GM12878 (cell line): ENCODE measurements around the gene DDX52. TPM values are rescaled to one million over a fixed set of nuclear protein-coding genes. Genes with fewer than 3 reads are reported as not detected.
A peak's percentile ranks its signal among the peaks of the same experiment; 100 is the strongest.
"Not testable (repeated sequence)": the region's sequence is repeated elsewhere in the genome, so short reads cannot be mapped to it uniquely, and the experiment has no call there.

Source experiments
- ATAC-seq: fragments of 200-7000 bp; cut with Tn5 transposase; 3 replicates; pipeline ENCODE4 v1.9.1; 2020; ENCODE audit warnings: mild to moderate bottlenecking, moderate library complexity
- BruUV-seq: library from RNA; stranded (reverse); fragments of 400-500 nt; replicated peaks from 2 replicates; lab custom pipeline; 2021; lab: Mats Ljungman, UMichigan
- CTCF ChIA-PET: fragments of 300-600 bp; sonication (Branson Sonifier 250); formaldehyde crosslinking; extraction: SDS; loops from one replicate; lab custom pipeline; 2021; ENCODE audit warnings: inconsistent platforms; lab: Yijun Ruan, JAX
- POLR2A ChIA-PET: fragments of 350-600 bp; formaldehyde crosslinking; extraction: SDS; loops from one replicate; lab custom pipeline; 2021; ENCODE audit warnings: inconsistent platforms; lab: Charles Lee
- RAD21 ChIA-PET: fragments of 300-600 bp; sonication (Branson Sonifier 250); formaldehyde crosslinking; loops from one replicate; lab custom pipeline; 2023; ENCODE audit warnings: antibody characterized with exemption; ENCODE audit not compliant: unreplicated experiment; lab: Charles Lee
- SMC1A ChIA-PET: fragments of 300-600 bp; sonication (Branson Sonifier 250); formaldehyde crosslinking; loops from one replicate; lab custom pipeline; 2023; ENCODE audit not compliant: unreplicated experiment, uncharacterized antibody; lab: Charles Lee
- DNase-seq: peaks from one replicate; pipeline ENCODE4 v3.0.0-alpha.2; 2011; ENCODE audit warnings: low read depth, low spot score
- FAIRE-seq: peaks from 3 replicates; lab custom pipeline; 2011; peaks lifted over from hg19 to GRCh38; lab: Jason Lieb, UNC
- H2AFZ ChIP-seq: 2 replicates; pipeline ENCODE4 v1.6.0; 2011; ENCODE audit warnings: low read depth, low read length, control low read depth; ENCODE audit not compliant: control insufficient read depth
- H3K27ac ChIP-seq: 2 replicates; pipeline ENCODE4 v1.5.1; 2011; ENCODE audit warnings: control low read depth; ENCODE audit not compliant: control insufficient read depth, insufficient read depth
- H3K27me3 ChIP-seq, 2 experiments: replicated peaks in 1 of 2; 2 replicates each; pipeline versions ENCODE4 v1.6.0 to v1.6.1; 2011; ENCODE audit warnings: low read length in 1 of 2; ENCODE audit not compliant: control insufficient read depth in 2 of 2, insufficient read depth in 2 of 2
- H3K36me3 ChIP-seq, 2 experiments: 2 replicates each; pipeline ENCODE4 v1.5.1; 2011; ENCODE audit warnings: low read length in 1 of 2; ENCODE audit not compliant: control insufficient read depth in 2 of 2, insufficient read depth in 2 of 2
- H3K4me1 ChIP-seq: 2 replicates; pipeline ENCODE4 v1.6.1; 2011; ENCODE audit warnings: mild to moderate bottlenecking, low read length, moderate library complexity, mixed read lengths; ENCODE audit not compliant: control insufficient read depth, insufficient read depth
- H3K4me2 ChIP-seq: 2 replicates; pipeline ENCODE4 v1.6.0; 2011; ENCODE audit warnings: control low read depth; ENCODE audit not compliant: control insufficient read depth, insufficient read depth
- H3K4me3 ChIP-seq: fragments of 200-600 bp; sonication (generic); 2 replicates; pipeline ENCODE4 v1.5.1; 2016
- H3K79me2 ChIP-seq: 2 replicates; pipeline ENCODE4 v1.6.0; 2011; ENCODE audit warnings: low read length; ENCODE audit not compliant: control insufficient read depth, insufficient read depth
- H3K9ac ChIP-seq: 2 replicates; pipeline ENCODE4 v1.8.0; 2011; ENCODE audit warnings: low read length, control low read depth, mixed read lengths; ENCODE audit not compliant: control insufficient read depth, insufficient read depth
- H3K9me3 ChIP-seq: replicated peaks from 3 replicates; pipeline ENCODE4 v1.5.1; 2011; ENCODE audit warnings: mild to moderate bottlenecking, low read length; ENCODE audit not compliant: control insufficient read depth, insufficient read depth
- H4K20me1 ChIP-seq: 2 replicates; pipeline ENCODE4 v1.6.0; 2011; ENCODE audit not compliant: control insufficient read depth, insufficient read depth
- BHLHE40 ChIP-seq, 2 experiments: fragments of 450-650 bp in 1 of 2; IDR thresholded peaks; 2 replicates each; pipeline ENCODE4 v1.6.1; 2011 to 2017; ENCODE audit warnings: low read depth in 2 of 2, borderline replicate concordance in 1 of 2, improper control_type of control experiment in 1 of 2, low read length in 1 of 2, mild to moderate bottlenecking in 1 of 2
- MTA2 ChIP-seq: fragments of 450-650 bp; IDR thresholded peaks from 2 replicates; pipeline ENCODE4 v1.6.1; 2016; ENCODE audit warnings: low read depth, mild to moderate bottlenecking, moderate library complexity
- PAX5 ChIP-seq: IDR thresholded peaks from 2 replicates; pipeline ENCODE4 v1.6.1; 2011; ENCODE audit warnings: low read depth, low read length, borderline replicate concordance
- RBBP5 ChIP-seq: fragments of 200-600 bp; sonication (generic); conservative IDR thresholded peaks from 2 replicates; pipeline ENCODE4 v1.6.1; 2016
- RELA ChIP-seq: fragments of 450-650 bp; IDR thresholded peaks from 2 replicates; pipeline ENCODE4 v1.8.0; 2014; ENCODE audit warnings: borderline replicate concordance; ENCODE audit not compliant: partially characterized antibody
- STAT1 ChIP-seq: fragments of 450-650 bp; conservative IDR thresholded peaks from 2 replicates; pipeline ENCODE4 v1.6.1; 2014; ENCODE audit warnings: antibody characterized with exemption, mild to moderate bottlenecking
- WGBS: methylation state at CpG from one replicate; pipeline ENCODE4 v1.1.6; 2016; ENCODE audit warnings: low lambda C conversion rate; ENCODE audit not compliant: insufficient replicate concordance, insufficient coverage; ENCODE audit errors: missing lambda C conversion rate; 5-methylcytosine and 5-hydroxymethylcytosine counted together
- in situ Hi-C: fragments of 300-500 bp; cut with MboI; formaldehyde crosslinking; loops from 9 replicates; pipeline ENCODE4 v1.14.3; 2018; ENCODE audit warnings: mixed read lengths
- intact Hi-C: fragments of 100-400 bp; cut with micrococcal nuclease; formaldehyde crosslinking; loops from one replicate; pipeline ENCODE4 v1.14.2; 2022; ENCODE audit not compliant: unreplicated experiment
- polyA plus RNA-seq, 11 experiments: library from polyadenylated mRNA; depleted of rRNA in 4 of 11; unstranded in 6 of 11; stranded (reverse) in 5 of 11; fragments of >200 nt; fragmentation: Nextera tagmentation in 4 of 11; fragmentation: Illumina TruSeq in 1 of 11; extraction: Ambion mirVana in 4 of 11; extraction: Trizol in 1 of 11; gene quantifications; 1 replicate in 1 of 11; 2 replicates in 10 of 11; pipeline versions ENCODE4 v1.2.1 to v1.2.3, GENCODE V29; 2011 to 2016; ENCODE audit warnings: inconsistent platforms in 2 of 11, missing spikeins in 2 of 11, low read depth in 1 of 11
- total RNA-seq, 4 experiments: library from RNA; depleted of rRNA in 3 of 4; stranded (reverse); fragments of >200 nt in 3 of 4; fragmentation: Illumina TruSeq in 1 of 4; extraction: Trizol in 1 of 4; gene quantifications; 2 replicates each; pipeline versions ENCODE4 v1.2.1 to v1.2.3, GENCODE V29; 2013 to 2021
- TF ChIP-seq, protein P1 (sequence below): fragments of 150-350 bp; IDR thresholded peaks from 2 replicates; pipeline ENCODE4 v1.6.1; 2016; ENCODE audit warnings: low read depth, low read length

Gene DDX52
- total and polyA plus RNA-seq, 10 of the 15 experiments (the other 5 are each of a cell fraction or from before 2014, with no cell fraction given), result 14.8 to 49.7 (median 26.3) TPM

DNA sequence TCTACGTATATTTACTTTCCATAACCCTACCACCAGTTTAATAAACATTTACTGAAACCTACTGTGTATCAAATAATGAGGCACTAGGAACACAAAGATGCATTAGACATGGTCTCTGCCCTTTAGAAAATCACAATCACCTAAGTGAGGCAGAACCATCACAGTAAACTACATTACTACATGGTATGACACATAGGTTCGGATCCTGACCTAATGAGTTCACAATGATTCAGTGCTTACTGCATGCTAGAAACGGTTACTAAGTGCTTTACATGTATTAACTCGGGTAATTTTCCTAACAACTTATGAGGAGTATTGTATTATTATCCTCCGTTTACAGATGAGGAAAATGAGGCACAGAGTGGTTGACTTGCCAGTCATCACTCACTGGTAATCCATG, 28.9 kb downstream of the DDX52 start (continued):
- TF ChIP-seq, protein P1, sequence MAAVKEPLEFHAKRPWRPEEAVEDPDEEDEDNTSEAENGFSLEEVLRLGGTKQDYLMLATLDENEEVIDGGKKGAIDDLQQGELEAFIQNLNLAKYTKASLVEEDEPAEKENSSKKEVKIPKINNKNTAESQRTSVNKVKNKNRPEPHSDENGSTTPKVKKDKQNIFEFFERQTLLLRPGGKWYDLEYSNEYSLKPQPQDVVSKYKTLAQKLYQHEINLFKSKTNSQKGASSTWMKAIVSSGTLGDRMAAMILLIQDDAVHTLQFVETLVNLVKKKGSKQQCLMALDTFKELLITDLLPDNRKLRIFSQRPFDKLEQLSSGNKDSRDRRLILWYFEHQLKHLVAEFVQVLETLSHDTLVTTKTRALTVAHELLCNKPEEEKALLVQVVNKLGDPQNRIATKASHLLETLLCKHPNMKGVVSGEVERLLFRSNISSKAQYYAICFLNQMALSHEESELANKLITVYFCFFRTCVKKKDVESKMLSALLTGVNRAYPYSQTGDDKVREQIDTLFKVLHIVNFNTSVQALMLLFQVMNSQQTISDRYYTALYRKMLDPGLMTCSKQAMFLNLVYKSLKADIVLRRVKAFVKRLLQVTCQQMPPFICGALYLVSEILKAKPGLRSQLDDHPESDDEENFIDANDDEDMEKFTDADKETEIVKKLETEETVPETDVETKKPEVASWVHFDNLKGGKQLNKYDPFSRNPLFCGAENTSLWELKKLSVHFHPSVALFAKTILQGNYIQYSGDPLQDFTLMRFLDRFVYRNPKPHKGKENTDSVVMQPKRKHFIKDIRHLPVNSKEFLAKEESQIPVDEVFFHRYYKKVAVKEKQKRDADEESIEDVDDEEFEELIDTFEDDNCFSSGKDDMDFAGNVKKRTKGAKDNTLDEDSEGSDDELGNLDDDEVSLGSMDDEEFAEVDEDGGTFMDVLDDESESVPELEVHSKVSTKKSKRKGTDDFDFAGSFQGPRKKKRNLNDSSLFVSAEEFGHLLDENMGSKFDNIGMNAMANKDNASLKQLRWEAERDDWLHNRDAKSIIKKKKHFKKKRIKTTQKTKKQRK, result no peak
- TF ChIP-seq BHLHE40 (IDR thresholded peaks at IDR 0.05; ENCODE audit: borderline replicate concordance in 1 of 2, low read depth in 2 of 2, low read length in 1 of 2), result no peak

DNA sequence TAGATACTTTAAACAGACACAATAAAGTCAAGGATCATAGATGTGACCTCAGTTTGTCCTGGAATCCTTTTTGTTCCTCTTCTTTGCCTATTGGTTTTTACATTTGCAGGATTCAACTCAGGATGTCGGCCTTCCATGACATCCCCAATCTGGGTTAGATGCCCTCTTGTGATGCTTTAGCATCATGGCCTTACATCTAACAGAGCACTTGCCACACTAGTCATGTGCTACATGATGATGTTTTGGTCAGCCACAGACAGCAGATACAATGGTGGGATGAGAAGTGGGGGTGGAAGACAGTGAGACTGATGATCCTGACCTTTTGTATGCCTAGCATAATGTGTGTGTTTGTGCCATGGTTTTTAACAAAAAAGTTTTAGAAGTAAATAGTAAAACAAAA, 32.3 kb downstream of the DDX52 start:
- H3K27me3 ChIP-seq, result no peaks in the 10 kb centered on the region
- WGBS, result 94% methylated on average over 1 of the region's 1 CpG
- SMC1A ChIA-PET, result interaction anchor here (0.9 to 3.6 kb wide), 7 partner anchors 19 to 180 kb away, joined by 3 to 19 read pairs (median 3); no protein-coding TSS in a partner anchor
- H3K4me2 ChIP-seq, result no peak overlapping the region
- ATAC-seq, result no peak
- no peak overlapping the region for H3K9ac ChIP-seq
- intact Hi-C loops, result no loop called here
- peaks cover 6% of the 10 kb centered on the region; the same call in 1 of the 2 replicates for H3K4me1 ChIP-seq
- H3K4me3 ChIP-seq, result no peak overlapping the region
- CTCF ChIA-PET, result interaction anchor here (0.6 to 2.6 kb wide), 6 partner anchors 31 to 237 kb away, joined by 3 to 11 read pairs (median 3); no protein-coding TSS in a partner anchor
- H3K27ac ChIP-seq, result no peak overlapping the region
- no peaks in the 10 kb centered on the region for H3K9me3 ChIP-seq
- H3K36me3 ChIP-seq, result peaks cover 2 to 11% of the 10 kb centered on the region in 2 experiments
- no TSS peak for BruUV-seq
- no peak overlapping the region for H2AFZ ChIP-seq
- H3K79me2 ChIP-seq, result peaks cover 27% of the 10 kb centered on the region
- POLR2A ChIA-PET, result interaction anchor here (0.8 to 1.0 kb wide), 2 partner anchors 20 to 235 kb away, joined by 3 to 4 read pairs; no protein-coding TSS in a partner anchor
- TF ChIP-seq MTA2, result no peak
- TF ChIP-seq PAX5, result no peak
- TF ChIP-seq RBBP5, result no peak
- no peak for TF ChIP-seq STAT1
- TF ChIP-seq RELA, result no peak
- TF ChIP-seq, all 136 proteins: peak for 0
- FAIRE-seq (no peak), DNase-seq (no peak)
- in situ Hi-C loops, result loop anchor here (5.0 to 25.0 kb wide), 2 partner anchors 49 to 1826 kb away; no protein-coding TSS in a partner anchor
- RAD21 ChIA-PET, result interaction anchor here (0.9 kb wide), 1 partner anchor 59 kb away, joined by 3 read pairs; no protein-coding TSS in a partner anchor
- no peaks in the 10 kb centered on the region for H4K20me1 ChIP-seq

DNA sequence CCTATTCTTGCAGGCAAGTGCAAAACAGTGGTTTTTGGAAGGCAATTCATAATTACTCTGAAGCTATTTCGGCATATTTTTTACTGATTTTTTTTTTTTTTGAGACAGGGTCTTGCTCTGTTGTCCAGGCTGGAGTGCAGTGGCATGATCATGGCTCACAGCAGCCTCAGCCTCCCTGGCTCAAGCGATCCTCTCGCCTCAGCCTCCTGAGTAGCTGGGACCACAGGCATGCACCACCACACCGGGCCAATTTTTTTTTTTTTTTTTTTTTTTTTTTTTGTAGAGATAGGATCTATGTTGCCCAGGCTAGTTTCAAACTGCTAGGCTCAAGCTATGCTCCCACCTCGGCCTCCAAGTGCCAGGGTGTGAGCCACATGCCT, 33.2 kb downstream of the DDX52 start:
- WGBS, result 85% methylated on average over 4 of the region's 5 CpGs
- ChIA-PET SMC1A (interaction anchor here (0.9 to 3.6 kb wide), 9 partner anchors 18 to 181 kb away, joined by 3 to 19 read pairs (median 4); no protein-coding TSS in a partner anchor), CTCF (interaction anchor here (1.0 to 2.6 kb wide), 7 partner anchors 32 to 236 kb away, joined by 3 to 11 read pairs (median 3); no protein-coding TSS in a partner anchor), POLR2A (interaction anchor here (0.6 to 1.8 kb wide), 9 partner anchors 9 to 326 kb away, joined by 3 to 7 read pairs (median 4); partner anchors contain the start of genes ACACA and TADA2A), RAD21 (interaction anchor here (0.6 to 2.9 kb wide), 8 partner anchors 8 to 237 kb away, joined by 3 to 15 read pairs (median 4); no protein-coding TSS in a partner anchor)
- ATAC-seq, FAIRE-seq, H3K4me1 ChIP-seq, H3K27me3 ChIP-seq, H3K9me3 ChIP-seq, intact Hi-C loops, H3K36me3 ChIP-seq, BruUV-seq, H4K20me1 ChIP-seq, DNase-seq: not testable (repeated sequence)
- in situ Hi-C loops, result loop anchor here (5.0 to 25.0 kb wide), 2 partner anchors 48 to 1827 kb away; no protein-coding TSS in a partner anchor
- peak overlapping the region; percentile 81; the same call in 1 of the 2 replicates for H2AFZ ChIP-seq
- peak overlapping the region; percentile 16 for H3K27ac ChIP-seq
- H3K4me3 ChIP-seq, result peak overlapping the region; percentile 51; the same call in 1 of the 2 replicates
- H3K4me2 ChIP-seq, result peak overlapping the region; percentile 68
- peak overlapping the region; percentile 68; the same call in 1 of the 2 replicates for H3K9ac ChIP-seq
- peaks cover 36% of the 10 kb centered on the region for H3K79me2 ChIP-seq
